NCI-H510A treated with DMSO at 0.1 percent for 48 hours (cell line): ENCODE data around the gene FAM118A.
A peak's percentile ranks its signal among the peaks of the same experiment; 100 is the strongest.
"Not testable (repeated sequence)": the region's sequence is repeated elsewhere in the genome, so short reads cannot be mapped to it uniquely, and the experiment has no call there.

Source experiments
- DNase-seq: peaks from one replicate; lab custom pipeline; 2025; lab: John Stamatoyannopoulos, UW

Gene FAM118A

DNA sequence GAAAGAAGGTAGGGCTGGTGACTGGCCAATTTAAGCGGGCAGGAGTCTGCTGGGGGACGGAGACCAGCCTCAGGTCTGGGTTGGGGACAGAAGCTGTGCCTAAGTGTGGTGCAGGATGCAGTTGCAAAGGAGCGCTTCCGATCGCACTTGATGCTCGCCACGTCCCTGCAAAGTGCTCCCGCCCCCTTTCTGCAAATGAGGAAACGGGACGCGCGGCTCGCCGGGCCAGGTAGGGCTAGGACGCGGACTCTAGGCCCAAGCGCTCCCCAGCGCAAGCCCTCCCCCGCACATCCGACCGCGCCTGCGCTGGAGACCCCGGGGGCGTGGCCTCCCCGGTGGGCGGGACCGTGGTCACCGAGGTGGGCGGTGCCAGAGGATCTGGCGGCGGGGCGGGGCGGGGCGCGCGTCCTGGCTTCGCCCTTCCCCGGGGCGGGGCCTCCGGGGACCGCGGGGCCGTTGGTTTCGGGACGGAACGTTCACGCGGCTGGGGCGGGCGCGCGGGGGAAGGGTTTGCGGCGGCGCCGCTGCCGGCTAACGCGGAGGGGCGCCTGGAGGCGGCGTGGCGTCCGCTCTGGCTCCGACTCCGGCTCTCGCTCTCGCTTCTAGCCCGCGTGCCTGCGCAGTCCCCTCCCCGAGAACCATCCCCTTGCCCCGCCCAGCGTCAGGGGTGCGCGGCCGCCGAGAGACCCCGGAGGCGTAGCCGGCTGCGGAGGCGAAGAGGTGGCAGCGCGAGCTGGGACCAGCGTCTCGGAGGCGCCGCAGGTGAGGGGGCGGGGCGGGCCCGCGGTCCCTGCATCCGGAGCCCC is at the start of gene FAM118A:
Gene FAM118A (plus strand): TSS at position 513 of the 806 bp plus-strand sequence. CDS start 12,446 bp downstream, outside the sequence.
- peak; percentile 78 for DNase-seq

DNA sequence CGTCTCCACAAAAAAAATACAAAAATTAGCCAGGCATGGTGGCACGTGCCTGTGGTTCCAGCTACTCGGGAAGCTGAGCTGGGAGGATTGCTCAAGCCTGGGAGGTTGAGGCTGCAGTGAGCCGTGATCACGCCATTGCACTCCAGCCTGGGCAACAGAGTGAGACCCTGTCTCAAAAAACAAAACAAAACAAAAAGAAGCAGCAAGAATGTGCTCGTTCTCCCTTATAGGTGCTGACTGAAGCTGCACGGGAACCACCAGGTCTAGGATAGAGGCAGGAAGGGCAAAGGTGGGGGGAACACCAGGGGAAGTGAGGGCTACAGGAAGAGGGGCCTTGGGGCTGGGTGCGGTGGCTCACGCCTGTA is 49.4 kb upstream of the FAM118A start:
- DNase-seq = not testable (repeated sequence)

- peak; percentile 54 for DNase-seq
These were observed 48.2 kb upstream of the FAM118A start for GRCh38 chr22:45261407-45262088.

GRCh38 chr22:45262195-45262930 is 47.4 kb upstream of the FAM118A start:
- no peak for DNase-seq

DNA sequence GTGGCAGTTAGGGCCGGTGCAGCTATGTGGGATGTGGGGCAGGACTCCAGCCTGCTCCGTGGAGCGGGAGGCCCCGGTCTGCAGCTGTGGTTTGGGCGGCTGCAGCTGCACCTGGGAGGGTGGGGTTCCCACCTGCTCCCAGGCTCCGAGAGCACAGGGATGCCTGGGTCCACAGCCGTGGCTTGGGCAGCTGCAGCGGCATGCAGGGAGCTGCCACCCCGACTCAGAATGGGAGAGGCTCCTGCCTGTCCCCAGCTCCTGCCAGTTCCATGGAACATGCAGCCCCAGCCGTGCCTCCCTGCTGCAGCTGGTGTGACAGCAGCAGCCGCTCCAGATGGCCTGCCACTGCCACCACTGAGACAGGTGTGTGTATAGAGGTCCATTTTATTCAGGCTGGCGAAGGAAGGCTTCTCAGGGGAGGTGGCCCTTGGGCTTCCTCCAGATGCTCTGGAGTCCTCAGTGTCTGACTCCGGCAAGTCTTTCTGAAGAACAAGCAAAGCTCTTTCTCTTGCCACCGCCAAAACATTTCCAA is 46.7 kb upstream of the FAM118A start:
- DNase-seq = peak; percentile 27

DNA sequence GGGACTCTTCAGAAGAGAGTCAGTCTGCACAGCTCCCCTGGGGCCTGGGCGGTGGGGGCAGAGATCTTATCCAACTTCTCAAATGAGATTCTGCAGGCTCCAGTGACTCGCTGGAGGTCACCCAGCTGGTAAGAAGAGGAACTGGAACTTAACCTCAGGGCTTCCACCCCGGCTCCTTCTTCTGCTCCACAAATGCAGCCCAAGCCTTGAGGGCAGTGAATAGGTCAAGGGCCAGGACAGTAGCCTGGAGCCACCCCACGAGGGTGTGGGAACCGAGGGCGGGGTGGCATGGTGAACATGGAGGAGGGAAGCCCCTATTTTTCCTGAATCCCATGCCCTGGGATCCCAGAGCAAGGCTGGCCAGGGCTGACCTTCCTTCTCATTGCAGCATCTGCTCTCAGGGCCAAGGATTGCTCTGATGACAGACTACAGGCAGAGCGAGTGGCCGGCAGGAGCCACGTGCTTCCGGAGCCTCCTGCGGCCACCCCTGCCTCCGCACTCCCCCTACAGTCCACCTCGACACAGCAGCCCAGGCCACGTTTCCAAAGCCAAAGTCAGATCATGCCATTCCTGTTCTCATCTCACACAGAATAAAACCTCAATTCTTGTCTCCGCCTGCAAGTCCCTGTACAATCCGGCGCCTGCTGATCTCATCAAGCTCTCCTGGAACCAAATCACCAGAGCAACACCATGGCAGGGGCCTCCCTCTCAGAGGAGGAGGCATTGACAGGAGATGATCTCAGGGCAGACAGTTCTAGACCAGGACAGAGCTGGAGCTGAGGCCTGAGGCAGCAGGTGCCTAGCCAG is 46.1 kb upstream of the FAM118A start:
- DNase-seq = peak; percentile 21

- DNase-seq = no peak
These were observed 44.2 kb upstream of the FAM118A start for GRCh38 chr22:45265535-45265934.

- no peak for DNase-seq
These were observed 41.4 kb upstream of the FAM118A start for GRCh38 chr22:45268167-45268957.

DNA sequence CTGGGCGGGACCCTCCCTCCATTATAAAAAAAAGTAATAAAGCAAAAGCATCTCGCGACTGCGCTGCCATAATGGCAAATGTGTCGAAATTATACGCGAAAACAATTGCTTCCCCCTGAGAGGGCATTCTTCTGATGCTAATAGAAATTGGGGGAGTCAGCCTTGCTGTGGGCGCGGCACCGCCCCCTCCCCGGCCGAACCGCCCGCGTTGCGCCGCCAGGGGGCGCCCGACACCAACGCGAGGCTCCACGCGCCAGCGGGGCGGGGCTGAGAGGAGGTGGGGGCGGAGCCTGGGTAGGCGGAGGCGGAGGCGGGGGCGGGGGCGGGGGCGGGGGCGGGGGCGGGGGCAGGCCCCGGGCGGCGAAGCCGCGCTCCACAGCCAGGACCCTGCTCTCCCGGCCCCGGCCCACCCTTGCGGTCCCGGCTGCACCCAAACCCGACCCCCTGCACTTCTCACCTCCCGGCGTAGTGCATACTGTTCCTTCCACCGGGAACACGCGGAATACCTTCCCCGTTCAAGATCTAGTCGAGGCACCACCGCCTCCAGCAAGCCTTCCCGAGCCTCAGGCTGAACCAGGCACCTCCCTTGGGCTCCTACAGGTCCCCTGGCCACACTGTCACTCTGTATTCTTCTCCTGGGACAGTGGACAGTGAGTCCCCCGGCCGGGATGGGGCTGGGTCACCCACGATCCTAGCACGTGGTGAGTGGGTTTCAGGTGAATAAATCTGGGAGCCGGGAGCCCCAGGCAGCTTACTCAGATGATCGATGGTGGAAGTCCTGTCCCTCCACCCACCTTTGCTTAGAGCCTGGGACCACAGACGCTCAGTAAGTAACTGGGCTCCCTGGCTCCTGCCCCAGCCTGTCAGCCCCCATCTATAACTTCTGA is 40.5 kb upstream of the FAM118A start:
- peak; percentile 27 for DNase-seq

- DNase-seq = no peak
These were observed 39.4 kb upstream of the FAM118A start for GRCh38 chr22:45270095-45271020.

- no peak for DNase-seq
These were observed 38.0 kb upstream of the FAM118A start for GRCh38 chr22:45271667-45272201.

DNA sequence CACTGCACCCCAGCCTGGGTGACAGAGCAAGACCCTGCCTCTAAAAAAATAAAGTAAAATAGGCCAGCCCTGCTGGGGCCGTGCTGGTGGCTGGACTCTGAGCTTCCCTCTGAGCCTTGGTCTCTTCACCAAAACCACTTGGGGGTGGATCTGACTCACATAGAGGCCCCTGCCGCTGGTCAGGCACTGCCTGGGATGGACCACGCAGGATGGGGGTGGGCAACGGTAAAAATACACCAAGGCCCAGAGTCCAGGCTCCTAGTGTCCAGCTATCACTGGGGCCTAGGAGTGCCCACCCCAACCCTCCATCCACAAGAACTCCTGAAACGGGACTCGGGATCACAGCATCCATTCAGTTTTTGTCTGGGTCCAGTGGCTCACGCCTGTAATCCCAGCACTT is 37.2 kb upstream of the FAM118A start:
- DNase-seq = no peak

DNA sequence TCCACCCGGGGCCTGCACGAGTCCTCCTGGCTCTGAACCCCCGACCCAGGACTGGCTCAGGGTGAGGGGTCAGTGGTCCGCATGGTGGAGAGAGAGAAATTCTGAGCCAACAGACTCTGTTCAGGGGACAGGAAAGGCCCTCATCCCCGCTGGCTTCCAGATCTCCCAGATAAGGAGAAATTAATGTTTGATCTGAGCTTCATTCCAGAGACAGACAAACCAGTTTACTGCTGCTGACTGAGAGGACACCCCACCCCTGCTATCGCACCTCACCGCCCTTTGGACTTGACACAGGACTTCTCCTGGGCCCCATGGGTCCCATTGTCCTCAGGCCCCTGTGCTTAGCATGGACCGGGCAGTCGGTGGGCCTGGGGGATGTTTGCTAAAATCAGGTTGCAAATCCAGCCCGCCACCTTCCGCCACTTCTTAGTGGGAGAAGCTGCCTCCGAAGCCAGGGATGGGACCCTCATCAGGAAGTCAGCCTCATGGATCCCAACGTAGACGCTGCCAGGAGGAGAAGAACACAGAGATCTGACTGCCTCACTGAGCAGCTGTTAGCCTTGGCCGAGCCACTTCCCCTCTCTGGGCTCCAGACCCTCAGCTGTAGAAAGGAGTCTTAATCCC is 36.2 kb upstream of the FAM118A start:
- no peak for DNase-seq

DNA sequence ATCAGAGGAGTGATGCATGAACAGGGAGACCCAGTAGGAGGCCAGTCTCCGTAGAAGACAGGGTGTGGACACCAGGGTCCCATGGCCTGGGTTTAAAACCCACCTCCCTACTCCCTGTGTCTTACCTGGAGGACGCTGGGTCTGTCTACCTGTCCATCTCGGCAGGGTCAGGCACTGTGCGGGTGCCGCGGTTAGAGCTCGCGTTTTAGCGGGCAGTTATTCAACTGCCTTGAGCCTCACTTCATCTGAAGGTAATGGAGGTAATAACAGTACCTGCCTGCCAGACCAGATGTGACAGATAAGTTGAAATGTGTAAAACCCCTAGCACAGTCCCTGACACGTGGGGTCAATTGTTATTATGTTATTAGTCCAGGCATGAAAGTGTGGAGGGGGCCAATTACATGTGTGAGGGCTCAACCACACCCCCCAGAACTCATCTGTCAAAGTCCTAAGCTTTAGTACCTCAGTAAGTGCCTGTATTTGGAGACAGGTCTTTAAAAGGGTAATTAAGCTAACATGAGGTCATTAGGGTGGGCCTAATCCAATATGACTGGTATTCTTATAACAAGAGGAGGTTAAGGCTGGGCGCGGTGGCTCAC is 33.1 kb upstream of the FAM118A start:
- DNase-seq = no peak

DNA sequence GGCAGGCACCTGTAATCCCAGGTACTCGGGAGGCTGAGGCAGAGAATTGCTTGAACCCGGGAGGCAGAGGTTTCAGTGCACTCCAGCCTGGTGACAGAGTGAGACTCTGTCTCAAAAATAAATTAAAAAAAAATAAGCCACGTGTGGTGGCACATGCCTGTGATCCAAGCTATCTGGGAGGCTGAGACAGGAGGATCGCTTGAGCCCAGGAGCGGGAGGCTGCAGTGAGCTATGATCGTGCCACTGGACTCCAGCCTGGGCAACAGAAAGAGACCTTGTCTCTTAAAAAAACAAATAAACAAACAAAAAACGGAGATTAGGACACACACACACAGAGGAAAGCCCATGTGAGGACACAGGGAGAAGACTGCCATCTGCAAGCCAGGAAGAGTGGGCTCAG is 32.0 kb upstream of the FAM118A start:
- not testable (repeated sequence) for DNase-seq

DNA sequence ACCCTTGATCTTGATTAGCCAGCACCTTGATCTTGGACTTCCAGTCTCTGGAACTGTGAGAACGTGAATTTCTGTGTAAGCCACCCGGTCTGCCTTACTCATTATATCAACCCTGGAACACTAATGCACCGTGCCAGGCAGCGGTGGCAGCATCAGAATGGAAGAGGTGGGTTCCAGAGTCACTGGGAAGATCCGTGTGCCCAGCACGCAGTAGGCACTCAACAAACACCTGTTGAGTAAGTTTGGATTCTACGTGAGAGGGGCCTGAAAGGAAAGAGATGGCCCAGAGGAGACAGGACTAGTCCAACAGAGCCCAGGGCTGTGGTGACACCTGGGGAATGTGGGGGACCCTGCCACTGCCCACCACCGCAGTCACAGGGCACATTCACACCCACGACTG is 31.6 kb upstream of the FAM118A start:
- DNase-seq = no peak

DNA sequence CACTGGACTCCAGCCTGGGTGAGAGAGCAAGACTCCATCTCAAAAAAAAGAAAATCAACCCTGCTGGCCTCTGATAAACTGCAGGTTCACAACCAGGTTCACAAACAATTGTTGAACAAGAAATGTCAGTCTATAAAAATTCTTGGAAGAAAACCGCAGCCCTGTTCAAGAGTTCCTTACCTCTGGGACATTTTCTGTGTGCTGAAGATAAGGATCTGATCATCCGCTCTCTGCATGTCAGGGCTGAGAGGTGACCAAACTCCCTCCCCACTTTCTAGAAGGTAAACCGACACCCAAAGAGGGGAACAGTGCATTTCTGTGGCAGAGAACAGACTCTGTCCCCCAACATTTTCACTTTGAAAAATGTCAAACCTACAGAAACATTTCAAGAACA is 29.1 kb upstream of the FAM118A start:
- DNase-seq = no peak

DNA sequence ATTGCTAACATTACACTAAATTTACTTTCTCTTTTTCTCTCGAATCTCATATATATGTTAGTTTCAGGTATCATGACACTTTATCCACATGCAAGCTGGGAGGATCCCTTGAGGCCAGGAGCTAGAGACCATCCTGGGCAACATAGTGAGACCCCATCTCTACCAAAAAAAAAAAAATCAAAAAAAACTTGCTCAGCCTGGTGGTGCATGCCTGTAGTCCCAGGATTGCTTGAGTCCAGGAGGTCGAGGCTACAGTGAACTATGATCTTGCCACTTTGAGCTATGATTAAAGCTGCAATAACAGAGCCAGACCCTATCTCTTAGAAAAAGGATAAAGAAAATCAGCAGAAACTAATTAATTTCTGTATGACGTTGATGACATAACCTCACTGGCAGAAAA is 28.7 kb upstream of the FAM118A start:
- no peak for DNase-seq
